ENCODE results near the gene CTSW.

GRCh38 chr11:65868076-65868667 is 11.5 kb upstream of the CTSW start:
- TF ChIP-seq EP300 (IDR thresholded peaks at IDR 0.05; ENCODE audit: borderline replicate concordance in 1 of 2, low read depth in 1 of 2, low read length in 1 of 2) (no peak), MXI1 (IDR thresholded peaks at IDR 0.05; ENCODE audit: low read depth, low read length) (no peak), CTCF (IDR thresholded peaks at IDR 0.05) (no peak)

Data from SK-N-SH (cell line).